Liver (tissue), 9 donors: ENCODE data around the gene ZNF143. TPM values are rescaled to one million over a fixed set of nuclear protein-coding genes. Genes with fewer than 3 reads are reported as not detected.

Experiments
- DNase-seq: peaks from one replicate; pipeline ENCODE4 v3.0.0-alpha.2; 2017; ENCODE audit warnings: low spot score
- H3K27ac ChIP-seq, 2 donors: one replicate each; pipeline ENCODE4 v1.7.0; 2013; ENCODE audit warnings: inconsistent platforms in 2 of 2, low read length in 2 of 2, control low read depth in 1 of 2, low read depth in 1 of 2, mild to moderate bottlenecking in 1 of 2
- H3K27me3 ChIP-seq, 4 donors: one replicate each; pipeline versions ENCODE4 v1.6.1 to v1.7.0; 2013; ENCODE audit warnings: low read length in 3 of 4, inconsistent platforms in 1 of 4, mild to moderate bottlenecking in 1 of 4, moderate library complexity in 1 of 4; ENCODE audit not compliant: control insufficient read depth in 4 of 4, insufficient read depth in 4 of 4
- H3K36me3 ChIP-seq, 4 donors: one replicate each; pipeline versions ENCODE4 v1.6.1 to v1.7.0; 2013; ENCODE audit warnings: low read length in 3 of 4, mild to moderate bottlenecking in 3 of 4, low read depth in 1 of 4, moderate library complexity in 1 of 4; ENCODE audit not compliant: control insufficient read depth in 4 of 4, insufficient read depth in 3 of 4
- H3K4me1 ChIP-seq, 4 donors: one replicate each; pipeline versions ENCODE4 v1.6.1 to v1.7.0; 2013; ENCODE audit warnings: low read length in 3 of 4, mild to moderate bottlenecking in 3 of 4, moderate library complexity in 1 of 4; ENCODE audit not compliant: control insufficient read depth in 4 of 4, insufficient read depth in 4 of 4
- H3K4me3 ChIP-seq, 3 donors: one replicate each; pipeline versions ENCODE4 v1.6.1 to v1.7.0; 2013; ENCODE audit warnings: low read length in 3 of 3, control low read depth in 1 of 3, low read depth in 1 of 3, mild to moderate bottlenecking in 1 of 3
- H3K9ac ChIP-seq, 2 donors: one replicate each; pipeline ENCODE4 v1.7.0; 2013; ENCODE audit warnings: low read length in 2 of 2, mild to moderate bottlenecking in 2 of 2, moderate library complexity in 2 of 2, control low read depth in 1 of 2, low read depth in 1 of 2
- H3K9me3 ChIP-seq, 4 donors: one replicate each; pipeline versions ENCODE4 v1.6.1 to v1.7.0; 2013; ENCODE audit warnings: low read length in 3 of 4; ENCODE audit not compliant: control insufficient read depth in 4 of 4
- ATF3 ChIP-seq: IDR thresholded peaks from 2 replicates; pipeline ENCODE4 v1.6.1; 2016; ENCODE audit warnings: antibody characterized with exemption
- CTCF ChIP-seq: fragments of 150-350 bp; IDR thresholded peaks from 2 replicates; pipeline ENCODE4 v1.5.1; 2017; ENCODE audit warnings: improper control_type of control experiment, low read depth, low read length; ENCODE audit not compliant: missing input control
- EGR1 ChIP-seq, 2 donors: IDR thresholded peaks; 2 replicates each; pipeline ENCODE4 v1.6.1; 2016 to 2018; ENCODE audit warnings: antibody characterized with exemption in 2 of 2, low read depth in 2 of 2
- FOXA1 ChIP-seq: IDR thresholded peaks from 2 replicates; pipeline ENCODE4 v1.6.1; 2016; ENCODE audit warnings: antibody characterized with exemption
- FOXA2 ChIP-seq: IDR thresholded peaks from 2 replicates; pipeline ENCODE4 v1.6.1; 2016; ENCODE audit warnings: antibody characterized with exemption
- GABPA ChIP-seq, 2 donors: IDR thresholded peaks in 1 of 2; conservative IDR thresholded peaks in 1 of 2; 2 replicates each; pipeline ENCODE4 v1.6.1; 2016; ENCODE audit warnings: antibody characterized with exemption in 2 of 2, mild to moderate bottlenecking in 1 of 2, moderate library complexity in 1 of 2
- HNF4A ChIP-seq, 2 donors: conservative IDR thresholded peaks; 2 replicates each; pipeline ENCODE4 v1.6.1; 2016; ENCODE audit warnings: antibody characterized with exemption in 2 of 2, mild to moderate bottlenecking in 2 of 2
- HNF4G ChIP-seq: IDR thresholded peaks from 2 replicates; pipeline ENCODE4 v1.6.1; 2016; ENCODE audit warnings: antibody characterized with exemption
- JUND ChIP-seq, 2 donors: IDR thresholded peaks; 2 replicates each; pipeline ENCODE4 v1.6.1; 2016; ENCODE audit warnings: antibody characterized with exemption in 2 of 2
- MAX ChIP-seq: IDR thresholded peaks from 2 replicates; pipeline ENCODE4 v1.6.1; 2016; ENCODE audit warnings: antibody characterized with exemption
- NR2F2 ChIP-seq: IDR thresholded peaks from 2 replicates; pipeline ENCODE4 v1.6.1; 2016; ENCODE audit warnings: antibody characterized with exemption
- RAD21 ChIP-seq, 2 donors: IDR thresholded peaks; 2 replicates each; pipeline ENCODE4 v1.6.1; 2016; ENCODE audit warnings: antibody characterized with exemption in 2 of 2, mild to moderate bottlenecking in 2 of 2
- REST ChIP-seq: IDR thresholded peaks from 2 replicates; pipeline ENCODE4 v1.6.1; 2016; ENCODE audit warnings: antibody characterized with exemption, mild to moderate bottlenecking
- RXRA ChIP-seq, 2 donors: IDR thresholded peaks; 2 replicates each; pipeline ENCODE4 v1.6.1; 2017 to 2018; ENCODE audit warnings: antibody characterized with exemption in 2 of 2, mild to moderate bottlenecking in 1 of 2
- SP1 ChIP-seq: IDR thresholded peaks from 2 replicates; pipeline ENCODE4 v1.6.1; 2018; ENCODE audit warnings: antibody characterized with exemption, mild to moderate bottlenecking
- TAF1 ChIP-seq: conservative IDR thresholded peaks from 2 replicates; pipeline ENCODE4 v1.6.1; 2016; ENCODE audit warnings: antibody characterized with exemption, mild to moderate bottlenecking
- YY1 ChIP-seq: IDR thresholded peaks from 2 replicates; pipeline ENCODE4 v1.6.1; 2016; ENCODE audit warnings: antibody characterized with exemption, mild to moderate bottlenecking
- ZBTB33 ChIP-seq: IDR thresholded peaks from 2 replicates; pipeline ENCODE4 v1.6.1; 2016; ENCODE audit warnings: antibody characterized with exemption
- WGBS: extraction: QIAGEN DNeasy Blood & Tissue Kit; methylation state at CpG from one replicate; pipeline ENCODE4 v1.1.7; 2013; 5-methylcytosine and 5-hydroxymethylcytosine counted together
- polyA plus RNA-seq, 2 donors: library from polyadenylated mRNA; stranded (reverse) in 1 of 2; unstranded in 1 of 2; fragments of 200-250 nt in 1 of 2; fragments of >200 nt in 1 of 2; fragmentation: Nextera tagmentation in 1 of 2; extraction: Ambion mirVana in 1 of 2; gene quantifications; one replicate each; pipeline versions ENCODE4 v1.2.1 to v1.2.3, GENCODE V29; 2013 to 2015
- total RNA-seq, 2 donors: library from RNA; depleted of rRNA; stranded (reverse); fragments of >200 nt; gene quantifications; one replicate each; pipeline ENCODE4 v1.2.3, GENCODE V29; 2014
- donor health status: healthy.
- donor health status: healthy.
- donor health status: healthy.
- donor health status: healthy.
- donor health status: healthy.

ZNF143 gene
- total and polyA plus RNA-seq, 4 donors: 4.3 to 20.4 (median 12.2) TPM

GRCh38 chr11:9575260-9576240 lies 114.7 kb downstream of the ZNF143 start:
- TF ChIP-seq CTCF: no peak
- TF ChIP-seq GABPA (IDR thresholded peaks at IDR 0.05 in 1 of 2, conservative IDR thresholded peaks at IDR 0.05 in 1 of 2): no peak
- TF ChIP-seq FOXA2: no peak
- TF ChIP-seq NR2F2: no peak
- peak; percentile 11 to 21 for TF ChIP-seq JUND (IDR thresholded peaks at IDR 0.05)
- TF ChIP-seq FOXA1: no peak
- TF ChIP-seq HNF4G: peak; percentile 9
- peak; percentile 8 to 23 for TF ChIP-seq RXRA (IDR thresholded peaks at IDR 0.05)
- TF ChIP-seq YY1: peak; percentile 89
- TF ChIP-seq MAX: peak; percentile 0
- peak; percentile 69 for TF ChIP-seq REST
- TF ChIP-seq RAD21 (IDR thresholded peaks at IDR 0.05): peak; percentile 49
- TF ChIP-seq SP1: peak; percentile 70
- peak; percentile 32 to 47 for TF ChIP-seq HNF4A (conservative IDR thresholded peaks at IDR 0.05)
- TF ChIP-seq ATF3: no peak
- TF ChIP-seq TAF1: peak; percentile 97
- no peak for TF ChIP-seq EGR1 (IDR thresholded peaks at IDR 0.05; ENCODE audit: low read depth in 2 of 2)
- TF ChIP-seq ZBTB33: no peak
- H3K9ac ChIP-seq: peak overlapping the region; percentile 87 to 91
- WGBS: 7% methylated on average over 17 of the region's 17 CpGs
- peaks cover 0 to 10% (median 3%) of the 10 kb centered on the region in 4 donors for H3K4me1 ChIP-seq
- H3K27ac ChIP-seq: peak overlapping the region; percentile 88 to 99
- peaks cover 0 to 14% (median 1%) of the 10 kb centered on the region in 4 donors for H3K36me3 ChIP-seq
- H3K27me3 ChIP-seq: no peaks in the 10 kb centered on the region
- no peaks in the 10 kb centered on the region for H3K9me3 ChIP-seq
- peak overlapping the region; percentile 40 to 96 (median 78) for H3K4me3 ChIP-seq
- DNase-seq: peak; percentile 58
